ENCODE measurements around the gene MCCD1. TPM values are rescaled to one million over a fixed set of nuclear protein-coding genes. Genes with fewer than 3 reads are reported as not detected.

MCCD1 gene
- total RNA-seq, 2 donors from 2014 or later = not detected

GRCh38 chr6:31578184-31579118 lies 49.7 kb downstream of the MCCD1 start:
- Histone ChIP-seq H3K36me3 (no peaks in the 10 kb centered on the region), H3K4me3 (no peak overlapping the region), H3K27ac (no peak overlapping the region), H3K4me1 (peaks cover 0 to 18% of the 10 kb centered on the region in 2 donors), H3K27me3 (no peaks in the 10 kb centered on the region), H3K9me3 (no peaks in the 10 kb centered on the region)
- DNase-seq (ENCODE audit: low spot score) = no peak
- TF ChIP-seq CTCF (IDR thresholded peaks at IDR 0.05) = no peak

DNA sequence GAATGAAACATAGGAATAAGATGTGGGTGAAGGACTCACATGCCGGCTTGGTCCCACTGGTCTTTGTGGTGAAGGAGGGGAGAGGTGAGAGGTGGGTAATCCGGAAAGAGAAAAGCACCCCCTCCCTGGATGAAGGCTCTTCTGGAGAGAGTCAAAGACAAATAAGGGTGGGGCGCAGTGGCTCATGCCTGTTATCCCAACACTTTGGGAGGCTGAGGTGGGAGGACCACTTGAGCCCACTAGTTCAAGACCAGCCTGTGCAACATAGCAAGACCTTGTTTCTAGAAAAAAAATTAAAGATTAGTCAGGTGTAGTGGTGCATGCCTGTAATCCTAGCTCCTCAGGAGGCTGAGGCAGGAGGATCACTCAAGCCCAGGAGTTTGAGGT lies 50.4 kb downstream of the MCCD1 start:
- H3K27ac ChIP-seq = no peak overlapping the region
- H3K27me3 ChIP-seq = no peaks in the 10 kb centered on the region
- no peak overlapping the region for H3K4me3 ChIP-seq
- TF ChIP-seq CTCF (IDR thresholded peaks at IDR 0.05) = no peak
- H3K4me1 ChIP-seq = peaks cover 0 to 18% of the 10 kb centered on the region in 2 donors
- H3K9me3 ChIP-seq = no peaks in the 10 kb centered on the region
- no peak for DNase-seq (ENCODE audit: low spot score)
- H3K36me3 ChIP-seq = no peaks in the 10 kb centered on the region

Other genes starting within 250 kb of the MCCD1 start
- 100 to 1,000 TPM; 297 to 584 TPM for gene HLA-B, start 171.8 kb upstream of the MCCD1 start, total RNA-seq
- gene MICA, start 125.4 kb upstream of the MCCD1 start, total RNA-seq = 10 to 100 TPM; 11.1 to 15.1 TPM
- gene MICB, start 30.8 kb upstream of the MCCD1 start, total RNA-seq = 1 to 10 TPM; 1.6 to 3.1 TPM
- 100 to 1,000 TPM; 119 to 143 TPM for gene DDX39B, start 13.0 kb downstream of the MCCD1 start, total RNA-seq
- gene ATP6V1G2, start 17.6 kb downstream of the MCCD1 start, total RNA-seq = 1 to 10 TPM; 1.2 to 6.0 TPM
- 10 to 100 TPM; 12.9 to 18.4 TPM for gene NFKBIL1, start 18.6 kb downstream of the MCCD1 start, total RNA-seq
- not detected for gene LTA, start 43.3 kb downstream of the MCCD1 start, total RNA-seq
- gene TNF, start 46.6 kb downstream of the MCCD1 start, total RNA-seq = under 1 TPM in 1 of 2 donors, not detected in 1; 0.51 TPM
- gene LTB, start 53.5 kb downstream of the MCCD1 start, total RNA-seq = not detected
- 1 to 10 TPM; 2.8 to 8.5 TPM for gene LST1, start 57.3 kb downstream of the MCCD1 start, total RNA-seq
- not detected for gene NCR3, start 64.0 kb downstream of the MCCD1 start, total RNA-seq
- gene AIF1, start 86.3 kb downstream of the MCCD1 start, total RNA-seq = 10 to 100 TPM in 1 of 2 donors, 1 to 10 TPM in 1; 8.3 to 27.3 TPM
- gene PRRC2A, start 91.8 kb downstream of the MCCD1 start, total RNA-seq = 10 to 100 TPM; 61.0 to 96.7 TPM
- gene BAG6, start 123.7 kb downstream of the MCCD1 start, total RNA-seq = 100 to 1,000 TPM; 209 to 306 TPM
- gene APOM, start 126.9 kb downstream of the MCCD1 start, total RNA-seq = 1 to 10 TPM; 1.0 to 1.2 TPM
- gene C6orf47, start 131.8 kb downstream of the MCCD1 start, total RNA-seq = 10 to 100 TPM; 17.8 to 19.2 TPM
- 10 to 100 TPM; 14.7 to 20.0 TPM for gene GPANK1, start 136.0 kb downstream of the MCCD1 start, total RNA-seq
- gene CSNK2B, start 137.1 kb downstream of the MCCD1 start, total RNA-seq = 100 to 1,000 TPM; 242 to 243 TPM
- gene LY6G5B, start 141.0 kb downstream of the MCCD1 start, total RNA-seq = 1 to 10 TPM in 1 of 2 donors, under 1 TPM in 1; 0.67 to 1.8 TPM
- 1 to 10 TPM; 1.2 to 4.9 TPM for gene LY6G5C, start 152.1 kb downstream of the MCCD1 start, total RNA-seq
- gene ABHD16A, start 174.4 kb downstream of the MCCD1 start, total RNA-seq = 10 to 100 TPM; 22.7 to 29.4 TPM
- not detected for gene LY6G6F, start 177.9 kb downstream of the MCCD1 start, total RNA-seq
- gene LY6G6D, start 186.4 kb downstream of the MCCD1 start, total RNA-seq = not detected
- 1 to 10 TPM in 1 of 2 donors, not detected in 1; 1.3 TPM for gene LY6G6C, start 192.8 kb downstream of the MCCD1 start, total RNA-seq
- under 1 TPM in 1 of 2 donors, not detected in 1; 0.55 TPM for gene MPIG6B, start 194.4 kb downstream of the MCCD1 start, total RNA-seq
- 10 to 100 TPM; 53.5 to 93.3 TPM for gene DDAH2, start 200.3 kb downstream of the MCCD1 start, total RNA-seq
- 100 to 1,000 TPM in 1 of 2 donors, 10 to 100 TPM in 1; 90.9 to 194 TPM for gene CLIC1, start 207.6 kb downstream of the MCCD1 start, total RNA-seq
- gene MSH5, start 211.0 kb downstream of the MCCD1 start, total RNA-seq = under 1 TPM; 0.37 to 0.98 TPM
- not detected for gene SAPCD1, start 233.7 kb downstream of the MCCD1 start, total RNA-seq
- 1 to 10 TPM; 4.1 to 7.5 TPM for gene VWA7, start 248.4 kb downstream of the MCCD1 start, total RNA-seq